ENCODE measurements around the gene HFE.
A peak's percentile ranks its signal among the peaks of the same experiment; 100 is the strongest.
"Not testable (repeated sequence)": the region's sequence is repeated elsewhere in the genome, so short reads cannot be mapped to it uniquely, and the experiment has no call there.

Gene HFE

GRCh38 chr6:26068036-26068435 is 19.2 kb upstream of the HFE start:
- Histone ChIP-seq H3K9ac (ENCODE audit: low read length) (no peak overlapping the region), H3K4me3 (ENCODE audit: low read length) (no peak overlapping the region), H3K9me3 (ENCODE audit: control insufficient read depth, low read depth, low read length) (no peaks in the 10 kb centered on the region), H3K27ac (ENCODE audit: low read length) (no peak overlapping the region), H3K27me3 (ENCODE audit: control insufficient read depth, insufficient read depth, low read length) (no peaks in the 10 kb centered on the region), H3K36me3 (ENCODE audit: control insufficient read depth, low read depth, low read length) (no peaks in the 10 kb centered on the region), H3K4me1 (ENCODE audit: control insufficient read depth, low read depth, low read length) (no peaks in the 10 kb centered on the region)

- Histone ChIP-seq H3K9me3 (ENCODE audit: control insufficient read depth, low read depth, low read length) (no peaks in the 10 kb centered on the region), H3K27me3 (ENCODE audit: control insufficient read depth, insufficient read depth, low read length) (no peaks in the 10 kb centered on the region), H3K27ac (ENCODE audit: low read length) (no peak overlapping the region), H3K4me1 (ENCODE audit: control insufficient read depth, low read depth, low read length) (no peaks in the 10 kb centered on the region), H3K4me3 (ENCODE audit: low read length) (no peak overlapping the region), H3K36me3 (ENCODE audit: control insufficient read depth, low read depth, low read length) (no peaks in the 10 kb centered on the region), H3K9ac (ENCODE audit: low read length) (no peak overlapping the region)
Observed at GRCh38 chr6:26071135-26071534, 16.1 kb upstream of the HFE start.

GRCh38 chr6:26075063-26075717 is 12.0 kb upstream of the HFE start:
- Histone ChIP-seq H3K4me1 (ENCODE audit: control insufficient read depth, low read depth, low read length) (no peaks in the 10 kb centered on the region), H3K9ac (ENCODE audit: low read length) (no peak overlapping the region), H3K9me3 (ENCODE audit: control insufficient read depth, low read depth, low read length) (no peaks in the 10 kb centered on the region), H3K36me3 (ENCODE audit: control insufficient read depth, low read depth, low read length) (no peaks in the 10 kb centered on the region), H3K27me3 (ENCODE audit: control insufficient read depth, insufficient read depth, low read length) (no peaks in the 10 kb centered on the region), H3K27ac (ENCODE audit: low read length) (no peak overlapping the region), H3K4me3 (ENCODE audit: low read length) (no peak overlapping the region)

GRCh38 chr6:26078066-26078465 is 9.2 kb upstream of the HFE start:
- not testable (repeated sequence) for H3K4me3 ChIP-seq (ENCODE audit: low read length); H3K27ac ChIP-seq (ENCODE audit: low read length); H3K36me3 ChIP-seq (ENCODE audit: control insufficient read depth, low read depth, low read length); H3K27me3 ChIP-seq (ENCODE audit: control insufficient read depth, insufficient read depth, low read length); H3K4me1 ChIP-seq (ENCODE audit: control insufficient read depth, low read depth, low read length); H3K9ac ChIP-seq (ENCODE audit: low read length); H3K9me3 ChIP-seq (ENCODE audit: control insufficient read depth, low read depth, low read length)

- H3K4me3 ChIP-seq (ENCODE audit: low read length); H3K4me1 ChIP-seq (ENCODE audit: control insufficient read depth, low read depth, low read length); H3K9ac ChIP-seq (ENCODE audit: low read length); H3K36me3 ChIP-seq (ENCODE audit: control insufficient read depth, low read depth, low read length); H3K27ac ChIP-seq (ENCODE audit: low read length); H3K9me3 ChIP-seq (ENCODE audit: control insufficient read depth, low read depth, low read length); H3K27me3 ChIP-seq (ENCODE audit: control insufficient read depth, insufficient read depth, low read length): not testable (repeated sequence)
Observed at GRCh38 chr6:26081096-26081495, 6.1 kb upstream of the HFE start.

GRCh38 chr6:26086211-26086610 is 1.0 kb upstream of the HFE start:
- H3K36me3 ChIP-seq (ENCODE audit: control insufficient read depth, low read depth, low read length) = no peaks in the 10 kb centered on the region
- no peak overlapping the region for H3K9ac ChIP-seq (ENCODE audit: low read length)
- H3K4me1 ChIP-seq (ENCODE audit: control insufficient read depth, low read depth, low read length) = peaks cover 9% of the 10 kb centered on the region
- H3K27ac ChIP-seq (ENCODE audit: low read length) = no peak overlapping the region
- no peak overlapping the region for H3K4me3 ChIP-seq (ENCODE audit: low read length)
- H3K27me3 ChIP-seq (ENCODE audit: control insufficient read depth, insufficient read depth, low read length) = no peaks in the 10 kb centered on the region
- no peaks in the 10 kb centered on the region for H3K9me3 ChIP-seq (ENCODE audit: control insufficient read depth, low read depth, low read length)

GRCh38 chr6:26088344-26088743 is 1.1 kb downstream of the HFE start:
- peaks cover 9% of the 10 kb centered on the region for H3K4me1 ChIP-seq (ENCODE audit: control insufficient read depth, low read depth, low read length)
- no peak overlapping the region for H3K9ac ChIP-seq (ENCODE audit: low read length)
- no peaks in the 10 kb centered on the region for H3K9me3 ChIP-seq (ENCODE audit: control insufficient read depth, low read depth, low read length)
- H3K4me3 ChIP-seq (ENCODE audit: low read length) = no peak overlapping the region
- no peak overlapping the region for H3K27ac ChIP-seq (ENCODE audit: low read length)
- H3K27me3 ChIP-seq (ENCODE audit: control insufficient read depth, insufficient read depth, low read length) = no peaks in the 10 kb centered on the region
- no peaks in the 10 kb centered on the region for H3K36me3 ChIP-seq (ENCODE audit: control insufficient read depth, low read depth, low read length)

GRCh38 chr6:26089272-26089671 is 2.0 kb downstream of the HFE start:
- H3K9ac ChIP-seq (ENCODE audit: low read length) = no peak overlapping the region
- H3K36me3 ChIP-seq (ENCODE audit: control insufficient read depth, low read depth, low read length) = no peaks in the 10 kb centered on the region
- H3K4me3 ChIP-seq (ENCODE audit: low read length) = no peak overlapping the region
- no peak overlapping the region for H3K27ac ChIP-seq (ENCODE audit: low read length)
- H3K4me1 ChIP-seq (ENCODE audit: control insufficient read depth, low read depth, low read length) = peaks cover 9% of the 10 kb centered on the region
- no peaks in the 10 kb centered on the region for H3K9me3 ChIP-seq (ENCODE audit: control insufficient read depth, low read depth, low read length)
- H3K27me3 ChIP-seq (ENCODE audit: control insufficient read depth, insufficient read depth, low read length) = no peaks in the 10 kb centered on the region

GRCh38 chr6:26092443-26092842 is 5.2 kb downstream of the HFE start:
- Histone ChIP-seq H3K4me3 (ENCODE audit: low read length) (no peak overlapping the region), H3K9me3 (ENCODE audit: control insufficient read depth, low read depth, low read length) (no peaks in the 10 kb centered on the region), H3K9ac (ENCODE audit: low read length) (no peak overlapping the region), H3K27me3 (ENCODE audit: control insufficient read depth, insufficient read depth, low read length) (no peaks in the 10 kb centered on the region), H3K4me1 (ENCODE audit: control insufficient read depth, low read depth, low read length) (peaks cover 5% of the 10 kb centered on the region), H3K36me3 (ENCODE audit: control insufficient read depth, low read depth, low read length) (no peaks in the 10 kb centered on the region), H3K27ac (ENCODE audit: low read length) (no peak overlapping the region)

GRCh38 chr6:26094036-26094435 is 6.8 kb downstream of the HFE start:
- no peaks in the 10 kb centered on the region for H3K4me1 ChIP-seq (ENCODE audit: control insufficient read depth, low read depth, low read length)
- H3K27ac ChIP-seq (ENCODE audit: low read length) = no peak overlapping the region
- no peak overlapping the region for H3K9ac ChIP-seq (ENCODE audit: low read length)
- H3K9me3 ChIP-seq (ENCODE audit: control insufficient read depth, low read depth, low read length) = no peaks in the 10 kb centered on the region
- no peaks in the 10 kb centered on the region for H3K27me3 ChIP-seq (ENCODE audit: control insufficient read depth, insufficient read depth, low read length)
- H3K36me3 ChIP-seq (ENCODE audit: control insufficient read depth, low read depth, low read length) = no peaks in the 10 kb centered on the region
- H3K4me3 ChIP-seq (ENCODE audit: low read length) = no peak overlapping the region

- no peaks in the 10 kb centered on the region for H3K9me3 ChIP-seq (ENCODE audit: control insufficient read depth, low read depth, low read length)
- no peaks in the 10 kb centered on the region for H3K27me3 ChIP-seq (ENCODE audit: control insufficient read depth, insufficient read depth, low read length)
- no peaks in the 10 kb centered on the region for H3K4me1 ChIP-seq (ENCODE audit: control insufficient read depth, low read depth, low read length)
- H3K9ac ChIP-seq (ENCODE audit: low read length) = no peak overlapping the region
- H3K4me3 ChIP-seq (ENCODE audit: low read length) = no peak overlapping the region
- no peaks in the 10 kb centered on the region for H3K36me3 ChIP-seq (ENCODE audit: control insufficient read depth, low read depth, low read length)
- no peak overlapping the region for H3K27ac ChIP-seq (ENCODE audit: low read length)
Observed at GRCh38 chr6:26097268-26097875, 10.1 kb downstream of the HFE start.

- Histone ChIP-seq H3K27ac (ENCODE audit: low read length) (peak overlapping the region; percentile 70), H3K4me1 (ENCODE audit: control insufficient read depth, low read depth, low read length) (peaks cover 13% of the 10 kb centered on the region), H3K36me3 (ENCODE audit: control insufficient read depth, low read depth, low read length) (no peaks in the 10 kb centered on the region), H3K4me3 (ENCODE audit: low read length) (peak overlapping the region; percentile 64), H3K27me3 (ENCODE audit: control insufficient read depth, insufficient read depth, low read length) (no peaks in the 10 kb centered on the region), H3K9me3 (ENCODE audit: control insufficient read depth, low read depth, low read length) (peaks cover 5% of the 10 kb centered on the region), H3K9ac (ENCODE audit: low read length) (peak overlapping the region; percentile 88)
Observed at GRCh38 chr6:26103141-26103769, 16.0 kb downstream of the HFE start.

All from iPS-18a (cell line).